K562 (cell line): ENCODE measurements around the gene SAMD4A. TPM values are rescaled to one million over a fixed set of nuclear protein-coding genes. Genes with fewer than 3 reads are reported as not detected.

Source experiments
- ATAC-seq: fragments of 200-7000 bp; cut with Tn5 transposase; 3 replicates; pipeline ENCODE4 v1.9.1; 2020; ENCODE audit warnings: moderate library complexity
- BruUV-seq: library from RNA; stranded (reverse); fragments of 400-500 nt; replicated peaks from 2 replicates; lab custom pipeline; 2021; lab: Mats Ljungman, UMichigan
- CTCF ChIA-PET: fragments of 300-600 bp; formaldehyde crosslinking; extraction: SDS; loops from one replicate; lab custom pipeline; 2021; ENCODE audit warnings: low intra/inter-chr PET ratio; lab: Yijun Ruan, JAX
- POLR2A ChIA-PET: fragments of 300-600, 350-650 bp; sonication (Branson Sonifier 250); formaldehyde crosslinking; extraction: SDS; loops from one replicate; lab custom pipeline; 2021; ENCODE audit warnings: antibody characterized with exemption, inconsistent platforms; lab: Yijun Ruan, JAX
- DNase-seq, 4 experiments: peaks; one replicate each; pipeline versions ENCODE4 v3.0.0 to v3.0.0-alpha.2; 2011 to 2018; ENCODE audit warnings: low spot score in 3 of 4, mixed read lengths in 3 of 4; ENCODE audit errors: extremely low read depth in 1 of 4
- FAIRE-seq: peaks from 2 replicates; lab custom pipeline; 2011; peaks lifted over from hg19 to GRCh38; lab: Jason Lieb, UNC
- H2AFZ ChIP-seq: 2 replicates; pipeline ENCODE4 v1.6.0; 2011; ENCODE audit warnings: low read depth, low read length, control low read depth, inconsistent platforms
- H3K27ac ChIP-seq: fragments of 200-600 bp; 3 replicates; pipeline ENCODE4 v1.8.0; 2011; ENCODE audit warnings: low read depth, mild to moderate bottlenecking, control low read depth, inconsistent platforms, low read length, moderate library complexity, mixed read lengths; ENCODE audit errors: extremely low read depth
- H3K27me3 ChIP-seq, 2 experiments: fragments of 300-600 bp in 1 of 2; 2 replicates in 1 of 2; 3 replicates in 1 of 2; pipeline versions ENCODE4 v1.6.0 to v1.8.0; 2011; ENCODE audit warnings: inconsistent platforms in 2 of 2, low read length in 2 of 2, mild to moderate bottlenecking in 1 of 2, mixed read lengths in 1 of 2, moderate library complexity in 1 of 2; ENCODE audit not compliant: control insufficient read depth in 2 of 2, insufficient read depth in 2 of 2
- H3K36me3 ChIP-seq: fragments of 300-600 bp; 3 replicates; pipeline ENCODE4 v1.8.0; 2011; ENCODE audit warnings: mild to moderate bottlenecking, low read length, inconsistent platforms; ENCODE audit not compliant: control insufficient read depth, insufficient read depth
- H3K4me1 ChIP-seq, 2 experiments: fragments of 200-600 bp in 1 of 2; replicated peaks in 1 of 2; 2 replicates in 1 of 2; 3 replicates in 1 of 2; pipeline versions ENCODE4 v1.5.1 to v1.8.0; 2011; ENCODE audit warnings: inconsistent platforms in 2 of 2, low read length in 2 of 2, mild to moderate bottlenecking in 1 of 2, mixed read lengths in 1 of 2, moderate library complexity in 1 of 2; ENCODE audit not compliant: control insufficient read depth in 2 of 2, insufficient read depth in 2 of 2
- H3K4me2 ChIP-seq: 2 replicates; pipeline ENCODE4 v1.6.1; 2011; ENCODE audit warnings: low read length, control low read depth, inconsistent platforms, mixed read lengths; ENCODE audit not compliant: insufficient read depth
- H3K4me3 ChIP-seq: fragments of 200-600 bp; sonication (generic), shearing (Covaris generic); 2 replicates; pipeline ENCODE4 v1.5.1; 2016; ENCODE audit warnings: control low read depth, inconsistent platforms
- H3K79me2 ChIP-seq: fragments of 200-600 bp; 3 replicates; pipeline ENCODE4 v1.8.0; 2011; ENCODE audit warnings: low read length, inconsistent platforms; ENCODE audit not compliant: control insufficient read depth, insufficient read depth
- H3K9ac ChIP-seq, 2 experiments: 2 replicates each; pipeline versions ENCODE4 v1.6.0 to v1.6.1; 2011; ENCODE audit warnings: low read depth in 2 of 2, low read length in 2 of 2, control low read depth in 1 of 2, inconsistent platforms in 1 of 2, mild to moderate bottlenecking in 1 of 2, mixed read lengths in 1 of 2; ENCODE audit not compliant: insufficient read depth in 1 of 2
- H3K9me1 ChIP-seq: one replicate; pipeline ENCODE4 v1.6.0; 2011; ENCODE audit warnings: inconsistent platforms, mild to moderate bottlenecking, low read length, moderate library complexity; ENCODE audit not compliant: control insufficient read depth, insufficient read depth
- H3K9me3 ChIP-seq: replicated peaks from 2 replicates; pipeline ENCODE4 v1.5.1; 2011; ENCODE audit warnings: low read depth, low read length, inconsistent platforms; ENCODE audit not compliant: control insufficient read depth, insufficient read depth
- H4K20me1 ChIP-seq: replicated peaks from 2 replicates; pipeline ENCODE4 v1.6.1; 2011; ENCODE audit warnings: low read length, inconsistent platforms, mixed read lengths; ENCODE audit not compliant: control insufficient read depth, insufficient read depth
- ATF4 ChIP-seq: fragments of 450-650 bp; formaldehyde crosslinking; IDR thresholded peaks from 2 replicates; pipeline ENCODE4 v1.4.0; 2022; ENCODE audit warnings: mild to moderate bottlenecking, moderate library complexity
- CLOCK ChIP-seq: fragments of 250-450 bp; sonication (Bioruptor Pico); IDR thresholded peaks from 2 replicates; pipeline ENCODE4 v1.4.0; 2020; ENCODE audit warnings: mild to moderate bottlenecking, moderate library complexity, borderline replicate concordance
- CTCFL ChIP-seq: IDR thresholded peaks from 2 replicates; pipeline ENCODE4 v1.6.1; 2011; ENCODE audit warnings: borderline replicate concordance, low read depth, mild to moderate bottlenecking, moderate library complexity, low read length; ENCODE audit not compliant: insufficient read depth, poor library complexity, severe bottlenecking
- HLTF ChIP-seq: fragments of 450-650 bp; IDR thresholded peaks from 2 replicates; pipeline ENCODE4 v1.6.1; 2016
- KLF10 ChIP-seq: fragments of 250-450 bp; sonication (Bioruptor Pico); IDR thresholded peaks from 2 replicates; pipeline ENCODE4 v1.6.1; 2021; ENCODE audit warnings: matching md5 sums
- MBD2 ChIP-seq: sonication (generic); IDR thresholded peaks from 2 replicates; pipeline ENCODE4 v1.6.1; 2016; ENCODE audit warnings: low read depth, borderline replicate concordance
- MCM2 ChIP-seq: fragments of 450-650 bp; IDR thresholded peaks from 2 replicates; pipeline ENCODE4 v1.6.1; 2017; ENCODE audit warnings: low read depth, mild to moderate bottlenecking
- MEF2A ChIP-seq: IDR thresholded peaks from 2 replicates; pipeline ENCODE4 v1.6.1; 2011; ENCODE audit warnings: low read depth, mild to moderate bottlenecking, low read length, moderate library complexity; ENCODE audit not compliant: control insufficient read depth
- NFXL1 ChIP-seq: fragments of 450-650 bp; formaldehyde crosslinking; IDR thresholded peaks from 2 replicates; pipeline ENCODE4 v1.4.0; 2021; ENCODE audit warnings: mild to moderate bottlenecking
- NR2C1 ChIP-seq, 2 experiments: fragments of 450-650 bp; IDR thresholded peaks; 2 replicates each; pipeline ENCODE4 v1.6.1; 2017; ENCODE audit warnings: mild to moderate bottlenecking in 2 of 2, antibody characterized with exemption in 1 of 2, inconsistent platforms in 1 of 2, missing compliant biosample characterization in 1 of 2, missing genetic modification characterization in 1 of 2
- ZFPM2 ChIP-seq: fragments of 250-450 bp; sonication (Bioruptor Pico); IDR thresholded peaks from 2 replicates; pipeline ENCODE4 v1.5.1; 2022; ENCODE audit warnings: mild to moderate bottlenecking
- ZNF24 ChIP-seq: fragments of 450-650 bp; IDR thresholded peaks from 2 replicates; pipeline ENCODE4 v1.6.1; 2016
- ZNF778 ChIP-seq: fragments of 450-650 bp; formaldehyde crosslinking; IDR thresholded peaks from 2 replicates; pipeline ENCODE4 v1.4.0; 2020; ENCODE audit warnings: mild to moderate bottlenecking, moderate library complexity
- in situ Hi-C: fragments of 300-500 bp; cut with MboI; formaldehyde crosslinking; loops from 4 replicates; pipeline ENCODE4 v1.15.0; 2018; ENCODE audit warnings: inconsistent platforms, mixed read lengths
- intact Hi-C: fragments of 100-400 bp; cut with micrococcal nuclease; formaldehyde crosslinking; loops from 2 replicates; pipeline ENCODE4 v1.14.2; 2022
- polyA plus RNA-seq, 8 experiments: library from polyadenylated mRNA; depleted of rRNA in 4 of 8; stranded (reverse) in 5 of 8; unstranded in 3 of 8; fragments of >200 nt; fragmentation: Nextera tagmentation in 2 of 8; fragmentation: Illumina TruSeq in 1 of 8; extraction: Ambion mirVana in 2 of 8; extraction: Trizol in 1 of 8; gene quantifications; 2 replicates each; pipeline versions ENCODE4 v1.2.1 to v1.2.3, GENCODE V29; 2011 to 2014; ENCODE audit warnings: inconsistent platforms in 1 of 8, missing spikeins in 1 of 8
- total RNA-seq, 7 experiments: library from RNA; depleted of rRNA in 6 of 7; stranded (reverse); fragments of >200 nt in 6 of 7; fragmentation: Illumina TruSeq in 2 of 7; extraction: Trizol in 2 of 7; gene quantifications; 2 replicates each; pipeline versions ENCODE4 v1.2.1 to v1.2.3, GENCODE V29; 2011 to 2021; ENCODE audit warnings: low replicate concordance in 1 of 7

Gene SAMD4A
- total and polyA plus RNA-seq, 9 of the 15 experiments (the other 6 are each of a cell fraction or from before 2014, with no cell fraction given) = 0.66 to 6.8 (median 3.3) TPM

GRCh38 chr14:54830650-54831049 is 263.7 kb downstream of the SAMD4A start (continued):
- TF ChIP-seq CLOCK (CRISPR knock-in tag) (no peak), ZNF24 (no peak), ZNF778 (CRISPR knock-in tag) (no peak), HLTF (no peak), NFXL1 (CRISPR knock-in tag) (no peak)

- POLR2A ChIA-PET = no interaction called here
- intact Hi-C loops = no loop called here
- TF ChIP-seq ZFPM2 (CRISPR knock-in tag) (no peak), MBD2 (no peak), MEF2A (no peak), KLF10 (no peak), ATF4 (CRISPR knock-in tag) (no peak), NR2C1 (IDR thresholded peaks at IDR 0.05) (no peak), NR2C1 (tag; IDR thresholded peaks at IDR 0.05) (no peak), MCM2 (no peak), CTCFL (no peak)
- TF ChIP-seq, all 486 proteins: peak for 0
- no peak for ATAC-seq
- no TSS peak for BruUV-seq
- Histone ChIP-seq H3K27ac (no peak overlapping the region), H4K20me1 (no peaks in the 10 kb centered on the region), H3K4me1 (no peaks in the 10 kb centered on the region), H3K4me2 (no peak overlapping the region), H3K4me3 (no peak overlapping the region), H3K36me3 (no peaks in the 10 kb centered on the region), H3K9me1 (no peaks in the 10 kb centered on the region), H3K9me3 (no peaks in the 10 kb centered on the region), H3K79me2 (no peaks in the 10 kb centered on the region), H2AFZ (no peak overlapping the region), H3K27me3 (peaks cover 3 to 4% of the 10 kb centered on the region in 2 experiments; a peak in 3 of 5 replicates), H3K9ac (no peak overlapping the region)
- CTCF ChIA-PET = no interaction called here
- no peak for FAIRE-seq
- DNase-seq = no peak
- in situ Hi-C loops = no loop called here
These were observed 267.2 kb downstream of the SAMD4A start for GRCh38 chr14:54834081-54834480.
